HG03045 (cell line): Measurements from ENCODE around the gene NID1.
A peak's percentile ranks its signal among the peaks of the same experiment; 100 is the strongest.

ENCODE experiments used
- ATAC-seq: cut with Tn5 transposase; IDR thresholded peaks from one replicate; pipeline ENCODE4 v1.9.1; 2021; ENCODE audit warnings: mild to moderate bottlenecking, moderate library complexity; ENCODE audit not compliant: unreplicated experiment

Gene NID1

GRCh38 chr1:236066828-236067386 is 2.0 kb upstream of the NID1 start:
- peak; percentile 87 for ATAC-seq

- ATAC-seq, result no peak
Observed at GRCh38 chr1:236066054-236066453, 1.2 kb upstream of the NID1 start.

- no peak for ATAC-seq
Observed at GRCh38 chr1:236065509-236066005, 667 bp upstream of the NID1 start.

- peak; percentile 18 for ATAC-seq
Observed at GRCh38 chr1:236063919-236064673, 794 bp downstream of the NID1 start.

GRCh38 chr1:236063551-236063918 is 1.4 kb downstream of the NID1 start:
- ATAC-seq, result no peak

- no peak for ATAC-seq
Observed at GRCh38 chr1:236060286-236060685, 4.6 kb downstream of the NID1 start.

- no peak for ATAC-seq
Observed at GRCh38 chr1:236059011-236059410, 5.9 kb downstream of the NID1 start.

GRCh38 chr1:236058141-236058934 is 6.6 kb downstream of the NID1 start:
- peak; percentile 69 for ATAC-seq

- no peak for ATAC-seq
Observed at GRCh38 chr1:236057546-236057945, 7.3 kb downstream of the NID1 start.

- ATAC-seq, result no peak
Observed at GRCh38 chr1:236052232-236052993, 12.5 kb downstream of the NID1 start.

GRCh38 chr1:236051242-236051791 is 13.6 kb downstream of the NID1 start:
- no peak for ATAC-seq

GRCh38 chr1:236045771-236046170 is 19.1 kb downstream of the NID1 start:
- ATAC-seq, result no peak

GRCh38 chr1:236044341-236044740 is 20.5 kb downstream of the NID1 start:
- no peak for ATAC-seq

- ATAC-seq, result no peak
Observed at GRCh38 chr1:236041631-236042618, 23.0 kb downstream of the NID1 start.

GRCh38 chr1:236039740-236040685 is 24.9 kb downstream of the NID1 start:
- no peak for ATAC-seq

- no peak for ATAC-seq
Observed at GRCh38 chr1:236038034-236038433, 26.9 kb downstream of the NID1 start.

- no peak for ATAC-seq
Observed at GRCh38 chr1:236035681-236036101, 29.2 kb downstream of the NID1 start.

- no peak for ATAC-seq
Observed at GRCh38 chr1:236033336-236033735, 31.6 kb downstream of the NID1 start.
